Common myeloid progenitor, CD34-positive (primary cell): ENCODE results near the gene SLMAP.
A peak's percentile ranks its signal among the peaks of the same experiment; 100 is the strongest.

Experiments
- CTCF ChIA-PET: fragments of 350-600 bp; sonication (Branson Sonifier 250); formaldehyde crosslinking; loops from one replicate; lab custom pipeline; 2021; ENCODE audit warnings: antibody characterized with exemption; lab: Charles Lee
- POLR2A ChIA-PET: fragments of 350-600 bp; sonication (Branson Sonifier 250); formaldehyde crosslinking; loops from one replicate; lab custom pipeline; 2021; ENCODE audit warnings: antibody characterized with exemption; lab: Charles Lee
- DNase-seq, 3 donors: peaks; one replicate each; pipeline versions ENCODE4 v3.0.0 to v3.0.0-alpha.2; 2013
- H3K27ac ChIP-seq, 2 experiments: 1 replicate in 1 of 2; 2 replicates in 1 of 2; pipeline ENCODE4 v1.7.0; 2013; ENCODE audit warnings: inconsistent platforms in 2 of 2, low read length in 2 of 2, mild to moderate bottlenecking in 2 of 2, low read depth in 1 of 2, moderate library complexity in 1 of 2; ENCODE audit not compliant: severe bottlenecking in 2 of 2, insufficient read depth in 1 of 2, poor library complexity in 1 of 2
- H3K27me3 ChIP-seq, 5 experiments: replicated peaks in 2 of 5; 1 replicate in 3 of 5; 2 replicates in 2 of 5; pipeline versions ENCODE4 v1.6.1 to v1.7.0; 2013; ENCODE audit warnings: low read length in 4 of 5, mild to moderate bottlenecking in 2 of 5, moderate library complexity in 2 of 5, inconsistent platforms in 1 of 5; ENCODE audit not compliant: insufficient read depth in 5 of 5, control insufficient read depth in 4 of 5
- H3K36me3 ChIP-seq, 4 experiments: 1 replicate in 2 of 4; 2 replicates in 2 of 4; pipeline versions ENCODE4 v1.6.1 to v1.7.0; 2013; ENCODE audit warnings: low read length in 3 of 4, control low read depth in 1 of 4, mild to moderate bottlenecking in 1 of 4; ENCODE audit not compliant: control insufficient read depth in 4 of 4, insufficient read depth in 4 of 4
- H3K4me1 ChIP-seq, 4 experiments: 1 replicate in 3 of 4; 2 replicates in 1 of 4; pipeline versions ENCODE4 v1.6.1 to v1.7.1; 2013; ENCODE audit warnings: low read length in 3 of 4, mild to moderate bottlenecking in 3 of 4, control low read depth in 1 of 4, inconsistent platforms in 1 of 4, moderate library complexity in 1 of 4; ENCODE audit not compliant: control insufficient read depth in 4 of 4, insufficient read depth in 4 of 4; ENCODE audit errors: control extremely low read depth in 1 of 4
- H3K4me3 ChIP-seq, 7 experiments: 1 replicate in 4 of 7; 2 replicates in 3 of 7; pipeline versions ENCODE4 v1.5.1 to v1.7.0; 2013; ENCODE audit warnings: mild to moderate bottlenecking in 7 of 7, low read length in 6 of 7, moderate library complexity in 6 of 7, inconsistent platforms in 2 of 7, low read depth in 2 of 7, control low read depth in 1 of 7; ENCODE audit not compliant: insufficient read depth in 4 of 7, control insufficient read depth in 1 of 7; ENCODE audit errors: extremely low read depth in 1 of 7
- H3K9me3 ChIP-seq, 5 experiments: 1 replicate in 4 of 5; 2 replicates in 1 of 5; pipeline versions ENCODE4 v1.6.1 to v1.7.1; 2013; ENCODE audit warnings: low read length in 4 of 5, mild to moderate bottlenecking in 2 of 5, inconsistent platforms in 1 of 5, low read depth in 1 of 5, moderate library complexity in 1 of 5; ENCODE audit not compliant: control insufficient read depth in 4 of 5, insufficient read depth in 2 of 5; ENCODE audit errors: control extremely low read depth in 1 of 5
- WGBS: methylation state at CpG from one replicate; pipeline ENCODE4 v1.1.5; 2013; ENCODE audit not compliant: insufficient coverage; 5-methylcytosine and 5-hydroxymethylcytosine counted together

The SLMAP gene

DNA sequence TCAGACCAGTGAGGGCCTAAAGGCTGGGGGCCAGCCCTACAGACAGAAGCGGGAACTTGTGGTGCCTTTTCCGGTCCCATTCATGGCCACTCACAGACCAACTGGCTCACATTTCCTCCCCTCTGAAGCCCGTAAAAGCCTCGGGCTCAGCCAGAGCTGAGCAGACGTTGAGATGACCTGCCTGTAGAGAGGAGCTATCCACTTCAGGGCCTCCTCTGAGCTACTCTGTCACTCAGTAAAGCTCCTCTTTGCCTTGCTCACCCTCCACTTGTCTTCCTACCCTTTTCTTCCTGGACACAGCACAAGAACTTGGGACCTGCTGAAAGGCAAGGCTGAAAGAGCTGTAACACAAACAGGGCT lies 53.5 kb downstream of the SLMAP start:
- CTCF ChIA-PET = interaction anchor here (0.8 to 1.2 kb wide), 2 partner anchors 9 to 27 kb away, joined by 3 read pairs; no protein-coding TSS in a partner anchor

DNA sequence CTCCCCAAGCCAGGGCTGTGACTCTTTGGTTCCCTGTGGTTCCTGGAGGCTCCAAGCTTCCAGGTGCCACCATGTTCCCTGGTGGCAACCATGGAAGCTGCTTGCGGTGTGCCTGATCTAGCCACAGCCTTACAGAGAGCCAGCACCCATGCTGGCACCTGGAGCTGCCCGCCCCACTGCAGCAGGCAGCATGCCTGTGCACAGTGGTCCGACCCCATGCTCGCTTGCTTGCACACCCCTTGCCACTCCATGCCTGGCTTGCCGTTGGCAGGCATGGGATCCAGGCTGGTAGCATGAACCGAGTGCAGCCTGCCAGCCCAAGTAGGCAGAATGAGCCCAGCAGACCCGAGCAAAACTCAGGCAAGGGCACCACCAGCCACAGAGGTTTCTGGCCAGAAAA lies 53.9 kb downstream of the SLMAP start:
- Histone ChIP-seq H3K4me3 (no peak overlapping the region), H3K9me3 (peaks cover 0 to 13% (median 0%) of the 10 kb centered on the region in 5 experiments), H3K27ac (no peak overlapping the region), H3K27me3 (no peaks in the 10 kb centered on the region), H3K4me1 (peaks cover 0 to 6% (median 2%) of the 10 kb centered on the region in 4 experiments), H3K36me3 (peaks cover 0 to 4% (median 1%) of the 10 kb centered on the region in 4 experiments)
- 100% methylated on average over 7 of the region's 7 CpGs for WGBS
- ChIA-PET POLR2A (no interaction called here), CTCF (interaction anchor here (0.8 to 1.2 kb wide), 2 partner anchors 10 to 27 kb away, joined by 3 read pairs; no protein-coding TSS in a partner anchor)
- no peak for DNase-seq

More for the DNA sequence above, 53.5 kb downstream of the SLMAP start:
- no peak for DNase-seq
- peaks cover 0 to 13% (median 0%) of the 10 kb centered on the region in 5 experiments for H3K9me3 ChIP-seq
- H3K36me3 ChIP-seq = peaks cover 0 to 4% (median 1%) of the 10 kb centered on the region in 4 experiments
- H3K27ac ChIP-seq = no peak overlapping the region
- H3K4me1 ChIP-seq = peaks cover 0 to 1% (median 0%) of the 10 kb centered on the region in 4 experiments
- no peak overlapping the region for H3K4me3 ChIP-seq
- POLR2A ChIA-PET = no interaction called here
- 96% methylated on average over 5 of the region's 5 CpGs for WGBS
- no peaks in the 10 kb centered on the region for H3K27me3 ChIP-seq

DNA sequence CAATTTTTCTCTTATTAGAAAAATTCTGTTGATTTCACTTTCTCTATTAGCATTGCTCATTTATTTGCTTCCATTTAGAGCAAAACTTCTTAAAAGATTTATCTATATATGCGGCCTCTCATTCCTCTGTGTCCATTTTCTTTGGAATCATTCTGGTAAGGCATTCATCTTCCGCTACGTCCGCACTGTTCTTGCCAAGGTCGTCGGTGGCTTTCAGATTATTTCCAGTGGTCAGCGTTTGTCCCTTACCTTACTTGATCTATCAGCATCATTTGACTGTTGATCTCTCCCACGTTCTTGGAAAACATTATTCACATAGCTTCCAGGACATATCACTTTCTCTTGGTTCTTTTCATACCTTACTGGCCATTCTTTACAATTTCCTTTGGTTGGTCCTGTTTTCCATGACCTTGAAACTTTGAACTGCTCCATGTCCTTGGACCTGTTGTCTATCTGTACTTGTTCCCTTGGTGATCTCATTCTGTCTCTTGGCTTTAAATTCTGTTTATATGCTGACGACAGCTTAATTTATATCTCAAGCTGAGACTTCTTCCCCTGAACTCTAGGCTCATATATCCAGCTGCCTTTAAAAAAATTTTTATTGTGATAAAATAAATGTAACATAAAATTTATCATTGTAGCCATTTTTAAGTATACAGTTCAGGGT lies 54.5 kb downstream of the SLMAP start:
- Histone ChIP-seq H3K4me1 (peaks cover 0 to 7% (median 2%) of the 10 kb centered on the region in 4 experiments), H3K27me3 (no peaks in the 10 kb centered on the region), H3K9me3 (peaks cover 0 to 13% (median 0%) of the 10 kb centered on the region in 5 experiments), H3K27ac (no peak overlapping the region), H3K36me3 (peaks cover 0 to 4% (median 1%) of the 10 kb centered on the region in 4 experiments), H3K4me3 (no peak overlapping the region)
- DNase-seq = no peak
- POLR2A ChIA-PET = no interaction called here
- WGBS = 98% methylated on average over 8 of the region's 9 CpGs
- CTCF ChIA-PET = interaction anchor here (1.1 to 1.2 kb wide), 2 partner anchors 10 to 83 kb away, joined by 3 read pairs; no protein-coding TSS in a partner anchor

DNA sequence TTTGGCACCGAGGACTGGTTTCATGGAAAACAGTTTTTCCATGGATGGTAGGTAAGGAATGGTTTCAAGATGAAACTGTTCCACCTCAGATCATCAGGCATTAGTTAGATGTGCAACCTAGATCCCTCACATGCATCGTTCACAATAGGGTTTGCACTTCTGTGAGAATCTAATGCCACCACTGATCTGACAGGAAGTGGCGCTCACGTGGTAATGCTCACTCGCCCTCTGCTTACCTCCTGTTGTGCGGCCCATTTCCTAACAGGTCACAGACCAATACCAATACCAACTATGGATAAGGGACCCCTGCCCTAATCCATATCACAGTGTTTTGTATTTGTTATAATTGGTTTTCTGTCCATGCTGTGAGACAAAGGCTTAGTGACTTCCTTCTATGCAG lies 58.9 kb downstream of the SLMAP start:
- Histone ChIP-seq H3K36me3 (peaks cover 0 to 4% (median 0%) of the 10 kb centered on the region in 4 experiments), H3K4me3 (no peak overlapping the region), H3K27ac (no peak overlapping the region), H3K27me3 (no peaks in the 10 kb centered on the region), H3K4me1 (peaks cover 0 to 14% (median 5%) of the 10 kb centered on the region in 4 experiments), H3K9me3 (peaks cover 0 to 12% (median 0%) of the 10 kb centered on the region in 5 experiments)
- CTCF ChIA-PET = interaction anchor here (1.1 to 1.9 kb wide), 2 partner anchors 11 to 12 kb away, joined by 4 to 6 read pairs; no protein-coding TSS in a partner anchor
- POLR2A ChIA-PET = no interaction called here
- WGBS = 76% methylated on average over 3 of the region's 6 CpGs
- DNase-seq = no peak

DNA sequence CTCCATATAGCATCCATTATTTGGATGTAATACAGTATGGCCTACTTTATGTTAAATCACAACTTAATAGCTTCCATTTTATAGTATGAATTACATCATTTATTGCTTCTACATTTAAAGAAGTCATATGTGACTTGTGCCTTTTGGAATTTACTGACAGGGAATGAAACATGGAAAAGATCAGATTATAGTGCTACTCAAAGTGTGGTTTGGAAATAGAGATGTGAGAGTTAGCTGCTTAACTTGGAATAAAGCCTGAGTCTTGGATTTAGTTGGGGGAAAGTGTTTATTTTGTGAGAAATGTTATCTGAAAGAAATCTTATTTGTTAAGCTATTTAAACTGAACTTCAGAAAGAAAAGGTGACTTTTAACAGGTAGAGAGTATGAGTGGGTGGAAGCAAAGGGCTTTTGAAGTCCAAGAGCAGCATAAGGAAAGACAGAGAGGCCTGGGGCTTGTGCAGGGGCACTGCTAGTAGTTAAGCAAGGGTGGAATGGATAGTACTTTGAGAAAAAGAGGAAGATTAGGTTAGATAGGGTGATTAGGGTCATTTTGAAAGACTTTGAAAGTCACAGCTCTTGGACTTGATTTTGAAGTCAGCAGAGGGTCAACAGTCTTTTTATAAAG lies 60.5 kb downstream of the SLMAP start:
- peaks cover 0 to 2% (median 0%) of the 10 kb centered on the region in 4 experiments for H3K36me3 ChIP-seq
- no peaks in the 10 kb centered on the region for H3K27me3 ChIP-seq
- ChIA-PET CTCF (interaction anchor here (0.8 to 1.9 kb wide), 3 partner anchors 10 to 145 kb away, joined by 3 to 6 read pairs (median 3); no protein-coding TSS in a partner anchor), POLR2A (no interaction called here)
- H3K27ac ChIP-seq = no peak overlapping the region
- peak overlapping the region in 1 of 7 experiments; percentile 2 for H3K4me3 ChIP-seq
- DNase-seq = no peak
- H3K4me1 ChIP-seq = peaks cover 0 to 14% (median 5%) of the 10 kb centered on the region in 4 experiments
- H3K9me3 ChIP-seq = peaks cover 0 to 9% (median 0%) of the 10 kb centered on the region in 5 experiments

DNA sequence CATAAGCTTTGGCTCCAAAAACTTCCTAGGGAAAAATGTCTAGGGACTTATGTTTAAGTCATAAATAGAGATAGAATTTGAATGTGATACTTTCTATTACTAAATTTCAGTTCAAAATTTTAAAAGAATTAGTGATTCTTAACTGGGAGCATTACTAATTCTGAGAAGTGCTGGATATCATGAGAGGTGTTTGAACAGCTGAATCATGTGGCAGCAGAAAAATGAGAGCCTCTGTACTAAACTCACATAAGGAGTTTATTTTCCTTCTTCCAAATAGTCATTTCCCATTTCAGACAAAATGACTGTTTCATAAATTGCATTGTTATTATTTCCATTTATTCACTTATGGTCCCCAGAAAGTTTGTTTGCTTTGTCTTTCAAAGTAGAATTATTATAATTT lies 62.7 kb downstream of the SLMAP start:
- no peak for DNase-seq
- no peaks in the 10 kb centered on the region for H3K27me3 ChIP-seq
- H3K27ac ChIP-seq = no peak overlapping the region
- H3K4me3 ChIP-seq = no peak overlapping the region
- CTCF ChIA-PET = interaction anchor here (1.1 kb wide), 1 partner anchor 9 kb away, joined by 3 read pairs; no protein-coding TSS in a partner anchor
- peaks cover 0 to 2% (median 0%) of the 10 kb centered on the region in 4 experiments for H3K36me3 ChIP-seq
- H3K9me3 ChIP-seq = no peaks in the 10 kb centered on the region
- POLR2A ChIA-PET = no interaction called here
- H3K4me1 ChIP-seq = peaks cover 0 to 14% (median 5%) of the 10 kb centered on the region in 4 experiments
